ENCODE data around the gene BAIAP3.

The BAIAP3 gene

GRCh38 chr16:1300664-1301476 is 32.6 kb upstream of the BAIAP3 start:
- DNase-seq (ENCODE audit: low spot score) = peak; percentile 94

- no peak for DNase-seq (ENCODE audit: low spot score)
Measured at GRCh38 chr16:1301562-1301961, 31.9 kb upstream of the BAIAP3 start.

DNA sequence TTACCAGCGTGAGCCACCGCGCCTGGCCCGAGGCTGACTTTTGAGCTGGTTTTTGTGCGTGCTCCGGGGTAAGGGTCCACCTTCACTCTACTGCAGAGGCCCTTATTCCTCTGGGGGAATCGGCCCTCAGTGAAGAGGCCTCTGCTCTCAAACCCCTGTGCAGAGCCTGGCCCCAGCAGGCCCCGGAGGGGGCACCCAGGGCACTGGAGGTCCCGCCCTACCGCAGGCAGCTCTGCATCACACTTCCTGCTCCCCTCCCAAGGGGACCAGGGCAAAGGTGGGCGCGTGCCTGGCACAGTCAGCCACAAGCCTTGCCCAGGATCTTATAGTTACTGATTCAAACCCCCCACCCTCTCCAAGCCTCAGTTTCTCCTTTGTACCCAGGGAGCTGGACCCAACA is 27.6 kb upstream of the BAIAP3 start:
- no peak for DNase-seq (ENCODE audit: low spot score)

- DNase-seq (ENCODE audit: low spot score) = no peak
Measured at GRCh38 chr16:1306334-1306733, 27.1 kb upstream of the BAIAP3 start.

DNA sequence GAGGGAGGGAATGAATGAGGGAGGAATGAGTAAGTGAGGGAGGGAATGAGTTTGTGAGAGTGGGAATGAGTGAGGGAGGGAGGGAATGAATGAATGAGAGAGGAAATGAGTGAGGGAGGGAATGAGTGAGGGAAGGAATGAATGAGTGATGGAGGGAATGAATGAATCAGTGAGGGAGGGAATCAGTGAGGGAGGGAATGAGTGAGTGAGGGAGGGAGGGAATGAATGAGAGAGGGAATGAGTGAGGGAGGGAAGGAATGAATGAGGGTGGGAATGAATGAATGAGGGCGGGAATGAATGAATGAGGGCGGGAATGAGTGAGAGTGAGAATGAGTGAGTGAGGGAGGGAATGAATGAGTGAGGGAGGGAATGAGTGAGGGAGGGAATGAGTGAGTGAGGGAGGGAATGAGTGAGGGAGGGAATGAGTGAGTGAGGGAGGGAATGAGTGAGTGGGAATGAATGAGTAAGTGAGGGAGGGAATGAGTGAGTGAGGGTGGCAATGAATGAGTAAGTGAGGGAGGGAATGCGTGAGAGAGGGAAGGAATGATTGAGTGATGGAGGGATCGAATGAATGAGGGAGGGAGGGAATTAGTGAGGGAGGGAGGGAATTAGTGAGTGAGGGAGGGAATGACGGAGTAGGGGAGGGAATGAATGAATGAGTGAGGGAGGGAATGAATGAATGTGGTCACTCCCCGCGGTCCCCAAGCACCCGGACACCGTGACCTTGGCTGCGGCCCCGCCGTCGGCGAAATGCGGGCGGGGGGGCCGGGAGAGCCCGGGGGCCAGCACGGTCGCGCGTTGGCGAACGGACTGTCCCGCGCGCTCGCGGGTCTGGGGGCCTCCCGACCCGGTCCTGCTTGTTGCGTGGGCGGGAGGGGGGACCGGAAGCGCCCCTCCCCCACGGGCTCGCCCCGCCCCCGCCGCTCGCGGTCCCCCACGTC is 25.1 kb upstream of the BAIAP3 start:
- DNase-seq (ENCODE audit: low spot score) = no peak

DNA sequence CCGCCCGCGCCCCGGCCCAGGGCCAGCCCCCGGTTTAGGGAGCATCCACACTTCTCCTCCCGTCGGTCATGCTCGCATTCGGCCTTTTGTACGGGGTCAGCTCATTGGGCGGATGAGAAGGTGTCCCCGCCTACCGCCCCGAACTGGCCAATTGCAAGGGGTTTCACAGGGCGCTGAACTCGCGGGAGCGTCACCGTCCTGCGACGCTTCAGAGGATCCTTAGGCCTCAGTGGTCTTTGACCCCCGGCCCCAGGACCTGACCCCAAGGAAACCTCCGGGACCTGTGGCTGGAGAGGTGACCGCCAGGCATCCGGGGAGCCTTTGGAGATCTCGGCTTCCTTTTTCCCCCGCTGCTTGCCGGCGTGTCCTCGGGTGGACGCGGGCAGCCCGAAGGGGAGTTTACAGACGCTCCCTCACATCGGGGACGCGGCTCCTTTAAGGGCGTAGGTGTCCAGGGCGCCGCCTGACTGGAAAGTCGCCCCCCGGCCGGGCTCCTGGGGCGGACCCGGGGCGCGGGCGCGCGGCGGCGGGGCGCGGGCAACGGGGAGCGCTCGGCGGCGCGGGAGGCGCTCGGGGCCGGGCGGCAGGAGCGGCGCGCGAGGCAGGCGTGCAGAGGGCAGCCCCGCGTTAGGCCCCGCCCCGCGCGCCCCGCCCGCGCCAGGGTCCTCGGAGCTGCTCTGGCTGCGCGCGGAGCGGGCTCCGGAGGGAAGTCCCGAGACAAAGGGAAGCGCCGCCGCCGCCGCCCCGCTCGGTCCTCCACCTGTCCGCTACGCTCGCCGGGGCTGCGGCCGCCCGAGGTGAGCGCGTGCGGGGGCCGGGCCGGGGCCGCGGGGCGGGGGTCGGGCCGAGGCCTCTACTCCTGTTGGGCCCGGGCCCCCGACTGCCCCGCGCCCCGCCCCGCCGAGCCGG is 24.2 kb upstream of the BAIAP3 start, which contains the start of gene UBE2I:
Gene UBE2I (plus strand): TSS at position 660 of the 909 bp plus-strand sequence. CDS start 4,395 bp downstream, outside the sequence.
- peak; percentile 99 for DNase-seq (ENCODE audit: low spot score)

DNA sequence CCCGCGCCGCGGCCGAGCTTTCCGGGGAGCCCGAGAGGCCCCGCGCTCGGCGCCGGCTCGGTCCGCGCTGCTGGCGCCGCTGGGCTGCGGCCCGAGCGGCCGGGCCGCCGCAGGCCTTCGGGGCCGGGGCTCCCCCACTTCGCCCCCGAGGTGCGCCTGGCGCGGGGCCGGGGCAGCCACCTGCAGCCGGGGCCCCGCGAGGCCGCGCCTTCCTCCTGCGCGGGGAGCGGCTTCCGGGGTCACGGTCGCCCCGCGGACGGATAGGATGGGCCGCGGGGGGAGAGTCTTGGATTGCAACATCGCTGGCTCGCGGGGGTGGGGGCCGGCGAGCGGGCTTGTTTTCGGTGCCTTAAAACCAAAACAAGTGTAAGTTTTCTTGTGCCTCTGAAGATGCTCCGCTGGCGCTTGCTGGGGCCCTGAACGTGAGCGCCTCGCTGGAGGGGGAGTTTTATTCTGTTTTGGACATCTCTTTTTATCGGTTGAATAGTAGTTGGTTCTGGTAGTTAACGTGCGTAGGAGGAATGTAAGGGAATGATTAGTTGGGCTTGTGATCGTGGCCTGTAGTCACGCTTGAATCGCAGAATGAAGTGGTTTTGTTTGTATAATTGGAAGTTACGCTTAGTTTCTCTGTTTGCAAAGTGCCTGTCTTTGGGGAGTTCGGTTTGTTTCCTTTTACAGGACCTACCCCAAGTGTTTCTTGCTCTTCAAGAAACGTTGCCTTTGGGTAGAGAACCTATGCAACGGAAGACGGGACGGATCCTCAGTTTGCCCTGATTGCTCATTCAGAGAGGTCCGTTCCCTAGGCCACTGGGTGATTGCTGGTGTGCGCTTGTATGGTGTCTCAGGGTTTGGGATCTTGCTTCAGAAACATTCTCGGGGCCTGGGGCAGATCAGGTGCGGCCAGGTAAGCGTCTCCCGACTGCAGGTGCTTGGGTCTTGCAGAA is 23.3 kb upstream of the BAIAP3 start:
- peak; percentile 85 for DNase-seq (ENCODE audit: low spot score)

- peak; percentile 43 for DNase-seq (ENCODE audit: low spot score)
Measured at GRCh38 chr16:1310832-1311200, 22.6 kb upstream of the BAIAP3 start.

DNA sequence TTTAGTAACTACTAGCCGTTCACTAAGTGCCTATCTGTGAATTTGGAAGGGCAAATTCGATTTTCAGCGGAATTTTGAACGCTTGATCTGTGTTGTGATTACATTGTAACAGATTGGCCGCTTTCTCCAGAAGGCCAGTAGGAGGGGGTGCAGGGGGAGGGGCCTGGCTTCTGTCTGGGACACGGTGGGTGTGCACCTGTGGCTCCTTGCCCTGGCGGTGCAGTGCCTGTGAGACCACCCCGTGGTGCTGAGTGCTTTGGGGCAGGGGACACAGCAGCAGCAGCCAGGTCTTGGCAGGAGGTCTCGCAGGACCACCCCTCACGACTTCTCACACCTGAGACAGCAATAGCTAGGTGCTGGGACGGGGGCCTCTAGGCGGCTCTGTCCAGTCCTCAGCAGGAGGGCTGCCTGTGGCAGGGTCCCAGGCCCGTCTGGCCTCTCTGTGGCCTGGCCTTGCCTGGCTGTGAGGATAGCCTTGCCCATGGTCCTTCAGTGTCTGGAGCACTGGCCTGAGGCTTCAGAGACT is 22.2 kb upstream of the BAIAP3 start:
- no peak for DNase-seq (ENCODE audit: low spot score)

DNA sequence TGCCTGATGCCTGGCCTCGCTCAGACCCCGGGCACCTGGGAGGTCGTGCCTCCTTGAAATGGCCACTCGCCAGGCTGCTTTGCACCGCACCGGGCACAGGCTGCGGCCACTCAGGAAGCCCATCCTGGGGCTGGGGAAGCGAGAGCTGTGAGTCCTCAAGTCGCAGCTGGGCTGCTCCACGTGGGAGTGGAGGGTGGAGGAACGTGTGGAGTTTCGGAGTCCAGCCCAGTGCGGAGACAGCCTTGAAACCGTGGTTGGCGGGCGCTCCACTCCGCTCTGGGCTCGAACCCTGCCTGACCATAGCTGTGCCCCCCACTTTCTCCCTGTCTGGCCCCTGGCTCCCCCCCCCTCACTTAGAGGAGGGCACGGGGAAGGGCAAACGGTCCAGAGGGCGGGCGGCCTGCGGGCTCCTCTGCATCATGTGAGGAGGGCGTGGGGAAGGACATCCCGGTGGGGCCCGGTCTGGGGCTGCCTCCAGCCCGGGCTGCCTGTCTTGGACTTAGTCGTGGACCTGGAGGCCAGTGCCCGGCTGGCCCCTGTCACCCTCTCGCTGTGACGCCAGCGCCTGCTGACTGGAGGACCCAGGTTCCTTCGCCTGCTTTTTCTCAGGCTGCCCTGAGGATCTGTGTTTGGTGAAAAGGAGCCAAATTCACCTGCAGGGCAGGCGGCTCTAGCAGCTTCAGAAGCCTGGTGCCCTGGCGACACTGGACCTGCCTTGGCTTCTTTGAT is 21.5 kb upstream of the BAIAP3 start:
- DNase-seq (ENCODE audit: low spot score) = peak; percentile 58

- DNase-seq (ENCODE audit: low spot score) = no peak
Measured at GRCh38 chr16:1312467-1312816, 21.0 kb upstream of the BAIAP3 start.

DNA sequence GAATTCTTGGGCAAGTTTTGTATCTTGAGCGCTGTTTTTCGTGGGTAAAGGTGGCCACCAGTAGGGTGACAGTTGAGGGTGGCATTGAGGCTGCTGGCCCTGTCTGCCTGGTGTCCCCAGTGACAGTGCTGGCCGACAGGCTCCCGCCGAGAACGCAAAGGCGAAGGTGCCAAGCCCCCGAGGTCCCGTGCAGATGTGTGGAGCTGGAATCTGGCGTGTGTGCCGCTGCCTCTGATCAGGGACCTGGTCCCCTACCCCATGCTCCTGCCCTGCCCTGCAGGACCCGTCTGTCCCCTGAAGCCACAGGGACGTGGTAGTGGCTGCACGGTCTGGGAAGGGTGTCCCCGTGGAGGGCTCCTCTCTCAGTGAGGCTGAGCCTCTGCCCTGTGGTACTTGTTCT is 20.5 kb upstream of the BAIAP3 start:
- DNase-seq (ENCODE audit: low spot score) = no peak

GRCh38 chr16:1313721-1314369 is 19.6 kb upstream of the BAIAP3 start:
- no peak for DNase-seq (ENCODE audit: low spot score)

DNA sequence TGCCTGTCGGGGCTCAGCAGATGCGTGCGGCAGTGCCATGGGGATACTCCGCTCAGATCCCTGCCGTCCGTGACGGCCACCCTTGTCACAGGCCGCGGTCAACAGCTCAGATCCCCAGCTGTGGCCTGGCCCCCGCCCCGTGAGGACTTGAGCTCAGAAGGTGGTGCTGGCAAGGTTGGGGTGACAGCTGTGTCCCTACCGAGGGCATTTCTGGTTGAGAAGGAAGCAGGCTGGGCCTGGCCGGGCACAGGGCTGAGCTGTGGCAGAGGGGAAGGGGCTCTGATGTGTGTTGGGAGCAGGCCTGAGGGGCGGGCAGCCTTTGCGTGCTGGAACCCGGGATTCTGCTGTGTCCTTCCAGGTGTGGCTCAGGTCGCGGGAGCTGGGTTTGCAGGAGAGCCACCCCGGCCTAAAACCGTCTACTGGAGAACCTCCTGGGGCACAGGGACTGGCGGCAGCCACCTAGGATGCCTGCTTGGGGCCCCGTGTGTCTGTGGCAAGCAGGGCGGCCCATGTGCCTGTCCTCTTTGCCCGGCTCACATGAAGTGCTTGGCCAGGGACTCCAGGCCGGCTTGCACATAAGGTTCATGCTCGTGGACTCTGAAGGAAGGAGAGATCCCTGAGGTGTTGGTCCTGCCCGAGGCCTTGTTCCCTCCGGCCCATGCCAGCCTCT is 18.9 kb upstream of the BAIAP3 start:
- DNase-seq (ENCODE audit: low spot score) = no peak

- no peak for DNase-seq (ENCODE audit: low spot score)
Measured at GRCh38 chr16:1315081-1316032, 18.1 kb upstream of the BAIAP3 start.

DNA sequence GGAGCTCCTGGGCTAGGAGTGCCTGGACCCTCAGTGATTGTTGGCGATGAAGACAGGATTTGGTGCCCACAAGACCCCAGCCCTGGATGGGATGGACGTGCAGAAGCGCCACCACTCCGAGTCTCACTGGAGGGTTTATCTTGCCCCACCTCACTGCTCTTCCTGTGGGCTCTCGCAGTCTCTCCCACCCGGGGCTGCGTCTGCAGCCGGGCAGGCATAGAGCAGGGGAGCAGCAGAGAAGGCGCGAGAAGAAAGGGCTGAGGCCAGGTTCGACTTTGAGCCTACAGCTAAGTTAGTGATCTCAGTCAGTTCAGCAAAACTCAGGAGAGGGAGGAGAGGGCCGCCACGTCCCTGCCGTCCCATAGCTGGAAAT is 17.4 kb upstream of the BAIAP3 start:
- no peak for DNase-seq (ENCODE audit: low spot score)

DNA sequence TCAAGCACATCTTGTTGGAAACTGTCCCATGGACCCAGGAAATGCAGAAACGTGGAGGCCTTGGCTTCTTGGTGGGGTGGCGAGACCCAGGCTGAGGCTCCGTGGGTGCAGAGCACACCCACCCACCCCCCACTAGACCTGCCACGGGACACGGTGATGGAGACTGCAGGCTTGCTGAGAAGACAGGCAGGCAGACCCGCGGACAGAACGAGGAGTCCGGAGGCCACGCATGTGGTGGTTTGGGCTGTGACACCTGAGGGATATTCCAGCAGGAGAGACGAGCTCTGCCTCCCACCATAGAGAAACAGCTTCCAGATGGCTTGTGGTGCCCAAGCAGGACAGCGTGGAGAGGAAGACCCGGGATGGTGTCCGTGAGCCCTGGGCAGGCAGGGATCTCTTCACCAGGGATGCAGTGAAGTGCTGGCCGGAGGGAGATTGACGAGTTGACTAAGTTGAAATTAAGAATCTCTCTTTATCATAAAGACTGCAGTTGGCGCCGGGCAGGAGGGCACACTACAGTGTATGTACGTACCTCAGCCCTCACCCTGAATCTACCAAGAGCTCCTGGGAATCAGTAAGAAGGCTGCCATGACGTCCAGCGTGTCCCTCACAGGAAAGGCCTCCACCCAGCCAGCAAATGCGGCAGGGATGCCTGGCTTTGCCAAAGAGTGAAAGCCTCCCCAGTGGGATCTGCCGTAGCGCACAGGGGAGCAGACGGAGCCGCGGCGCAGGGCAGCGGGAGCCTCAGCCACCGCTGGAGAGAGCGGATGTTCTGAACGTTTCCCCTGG is 15.8 kb upstream of the BAIAP3 start:
- DNase-seq (ENCODE audit: low spot score) = no peak

Data from GM03348 (cell line).